ENCODE results near the gene FGB. TPM values are rescaled to one million over a fixed set of nuclear protein-coding genes. Genes with fewer than 3 reads are reported as not detected.

The FGB gene
- under 1 TPM in 1 of 4 donors, not detected in 3; 0.94 TPM for total RNA-seq

DNA sequence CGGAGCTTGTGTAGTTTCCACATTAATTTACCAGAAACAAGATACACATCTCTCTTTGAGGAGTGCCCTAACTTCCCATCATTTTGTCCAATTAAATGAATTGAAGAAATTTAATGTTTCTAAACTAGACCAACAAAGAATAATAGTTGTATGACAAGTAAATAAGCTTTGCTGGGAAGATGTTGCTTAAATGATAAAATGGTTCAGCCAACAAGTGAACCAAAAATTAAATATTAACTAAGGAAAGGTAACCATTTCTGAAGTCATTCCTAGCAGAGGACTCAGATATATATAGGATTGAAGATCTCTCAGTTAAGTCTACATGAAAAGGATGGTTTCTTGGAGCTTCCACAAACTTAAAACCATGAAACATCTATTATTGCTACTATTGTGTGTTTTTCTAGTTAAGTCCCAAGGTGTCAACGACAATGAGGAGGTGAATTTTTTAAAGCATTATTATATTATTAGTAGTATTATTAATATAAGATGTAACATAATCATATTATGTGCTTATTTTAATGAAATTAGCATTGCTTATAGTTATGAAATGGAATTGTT, at the start of gene FGB:
FGB (plus strand) TSS at position 315 of the 558 bp plus-strand sequence; CDS start at position 323, 8 bp downstream.
- 72 to 75% methylated on average over 2 of the region's 2 CpGs for WGBS, 2 donors
- H3K36me3 ChIP-seq, result no peaks in the 10 kb centered on the region
- no peaks in the 10 kb centered on the region for H3K4me1 ChIP-seq
- H3K27me3 ChIP-seq, result no peaks in the 10 kb centered on the region
- intact Hi-C loops (cut with DNase I), result no loop called here
- no peak within 1 kb of the TSS for H3K4me3 ChIP-seq (replicated peaks in 1 of 3)
- H3K9me3 ChIP-seq, result no peaks in the 10 kb centered on the region
- H3K27ac ChIP-seq, result no peak within 1 kb of the TSS
- no peak for DNase-seq
- TF ChIP-seq POLR2A (IDR thresholded peaks at IDR 0.05), result no peak
- TF ChIP-seq, protein P1, sequence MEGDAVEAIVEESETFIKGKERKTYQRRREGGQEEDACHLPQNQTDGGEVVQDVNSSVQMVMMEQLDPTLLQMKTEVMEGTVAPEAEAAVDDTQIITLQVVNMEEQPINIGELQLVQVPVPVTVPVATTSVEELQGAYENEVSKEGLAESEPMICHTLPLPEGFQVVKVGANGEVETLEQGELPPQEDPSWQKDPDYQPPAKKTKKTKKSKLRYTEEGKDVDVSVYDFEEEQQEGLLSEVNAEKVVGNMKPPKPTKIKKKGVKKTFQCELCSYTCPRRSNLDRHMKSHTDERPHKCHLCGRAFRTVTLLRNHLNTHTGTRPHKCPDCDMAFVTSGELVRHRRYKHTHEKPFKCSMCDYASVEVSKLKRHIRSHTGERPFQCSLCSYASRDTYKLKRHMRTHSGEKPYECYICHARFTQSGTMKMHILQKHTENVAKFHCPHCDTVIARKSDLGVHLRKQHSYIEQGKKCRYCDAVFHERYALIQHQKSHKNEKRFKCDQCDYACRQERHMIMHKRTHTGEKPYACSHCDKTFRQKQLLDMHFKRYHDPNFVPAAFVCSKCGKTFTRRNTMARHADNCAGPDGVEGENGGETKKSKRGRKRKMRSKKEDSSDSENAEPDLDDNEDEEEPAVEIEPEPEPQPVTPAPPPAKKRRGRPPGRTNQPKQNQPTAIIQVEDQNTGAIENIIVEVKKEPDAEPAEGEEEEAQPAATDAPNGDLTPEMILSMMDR (IDR thresholded peaks at IDR 0.05), result no peak

DNA sequence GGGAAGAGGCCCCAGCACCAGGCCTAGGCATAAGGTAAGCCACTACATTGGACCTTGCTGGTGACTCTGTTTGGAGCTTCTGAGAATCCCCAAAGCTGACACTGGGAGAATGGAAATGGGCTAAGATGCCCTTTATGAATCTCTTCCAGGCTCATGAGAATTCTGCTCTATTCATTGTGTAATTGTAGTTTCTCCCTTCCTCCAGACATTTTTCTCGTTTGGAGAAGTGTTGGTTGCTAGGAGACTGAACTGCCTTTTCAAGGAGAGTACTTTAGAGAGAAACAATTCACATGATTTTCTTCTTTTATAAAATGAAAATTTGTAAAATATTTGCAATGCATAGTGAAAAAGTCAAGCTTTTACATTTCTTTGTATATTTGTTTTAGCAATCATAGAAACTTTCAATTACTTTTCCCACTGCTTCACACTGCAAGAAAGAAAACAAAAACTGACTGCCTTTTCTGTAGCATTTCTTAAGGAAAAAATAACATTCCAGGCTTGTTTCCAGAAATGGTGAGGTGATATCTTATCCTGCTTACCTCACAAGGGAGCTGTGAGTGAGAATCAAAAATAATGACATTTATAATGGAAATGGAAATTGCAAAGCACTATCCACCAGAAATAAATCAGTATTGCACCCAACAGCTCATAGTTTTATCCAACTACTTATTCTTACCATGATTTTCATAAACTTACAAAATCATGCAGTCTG, 46.3 kb upstream of the FGB start:
- H3K27me3 ChIP-seq, result no peaks in the 10 kb centered on the region
- no peaks in the 10 kb centered on the region for H3K9me3 ChIP-seq
- H3K36me3 ChIP-seq, result no peaks in the 10 kb centered on the region
- peak overlapping the region; percentile 52 to 84 (median 59) for H3K27ac ChIP-seq
- 9% methylated on average over 1 of the region's 1 CpG for WGBS, 2 donors
- peaks cover 18% of the 10 kb centered on the region in 2 donors for H3K4me1 ChIP-seq
- no peak overlapping the region for H3K4me3 ChIP-seq (replicated peaks in 1 of 3)
- no peak for DNase-seq
- TF ChIP-seq POLR2A (IDR thresholded peaks at IDR 0.05), result no peak
- TF ChIP-seq, protein P1 (IDR thresholded peaks at IDR 0.05), result no peak
- intact Hi-C loops (cut with DNase I), result no loop called here

DNA sequence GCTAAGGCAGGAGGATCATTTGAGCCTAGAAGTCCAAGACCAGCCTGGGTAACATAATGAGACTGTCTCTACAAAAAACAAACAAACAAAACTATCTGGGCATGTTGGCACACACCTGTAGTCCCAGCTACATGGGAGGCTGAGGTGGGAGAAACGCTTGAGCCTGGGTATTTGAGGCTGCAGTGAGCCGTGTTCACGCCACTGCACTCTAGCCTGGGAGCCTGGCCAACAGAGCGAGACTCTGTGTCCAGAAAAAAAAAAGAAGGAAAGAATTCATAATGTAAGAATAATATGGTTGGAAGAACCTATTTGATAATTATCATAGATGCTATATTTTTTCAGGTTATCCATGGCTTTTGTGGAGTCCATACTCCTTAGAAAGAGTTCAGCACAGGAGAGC, 45.2 kb upstream of the FGB start:
- H3K4me3 ChIP-seq (replicated peaks in 1 of 3), result no peak overlapping the region
- peaks cover 18% of the 10 kb centered on the region in 2 donors for H3K4me1 ChIP-seq
- no peaks in the 10 kb centered on the region for H3K9me3 ChIP-seq
- peak; percentile 54 to 64 for DNase-seq
- intact Hi-C loops (cut with DNase I), result no loop called here
- no peaks in the 10 kb centered on the region for H3K36me3 ChIP-seq
- WGBS, 2 donors, result 38 to 40% methylated on average over 4 of the region's 4 CpGs
- no peak for TF ChIP-seq POLR2A (IDR thresholded peaks at IDR 0.05)
- TF ChIP-seq, protein P1 (IDR thresholded peaks at IDR 0.05), result no peak
- H3K27ac ChIP-seq, result peak overlapping the region in 2 of 3 donors; percentile 52 to 84
- H3K27me3 ChIP-seq, result no peaks in the 10 kb centered on the region

DNA sequence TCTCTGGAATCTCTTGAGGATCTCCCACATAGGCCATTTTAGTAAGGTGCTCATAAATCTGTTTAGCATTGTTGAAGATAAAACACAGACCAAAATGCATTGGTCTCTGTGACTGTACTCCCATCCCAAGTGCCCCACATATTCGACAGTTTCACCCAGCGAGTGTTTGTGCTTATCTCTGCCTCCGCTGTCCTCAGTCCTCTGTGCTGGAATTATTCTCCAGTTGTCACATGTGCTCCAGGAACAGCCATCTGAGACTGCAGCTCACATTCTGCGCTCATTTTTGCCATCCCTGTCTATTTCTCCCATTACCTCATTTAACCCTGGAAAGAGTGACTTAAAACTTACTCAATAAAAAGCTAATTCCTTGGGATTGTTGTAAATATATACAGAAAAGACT, 43.6 kb upstream of the FGB start:
- TF ChIP-seq POLR2A (IDR thresholded peaks at IDR 0.05), result no peak
- TF ChIP-seq, protein P1 (IDR thresholded peaks at IDR 0.05), result no peak
- intact Hi-C loops (cut with DNase I), result no loop called here

DNA sequence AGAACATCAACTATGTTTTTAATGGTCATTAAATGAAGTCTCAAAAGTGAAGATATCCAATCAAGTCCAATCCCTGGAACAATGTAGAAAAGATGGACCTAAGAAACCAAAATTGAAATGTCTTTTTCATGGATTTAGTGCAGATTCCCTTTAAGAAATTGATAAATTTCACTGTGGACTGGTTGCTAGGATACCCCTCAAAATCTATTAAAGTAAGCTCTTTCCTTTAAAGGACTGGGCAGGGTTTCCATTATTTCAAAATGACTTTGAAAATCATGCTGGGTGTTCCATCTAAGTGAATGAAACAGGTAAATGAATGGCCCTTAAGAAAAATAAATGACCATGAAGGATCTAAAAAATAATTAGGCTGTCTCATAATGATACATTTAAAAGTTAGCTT, 41.2 kb upstream of the FGB start:
- Histone ChIP-seq H3K27me3 (no peaks in the 10 kb centered on the region), H3K27ac (no peak overlapping the region), H3K4me3 (replicated peaks in 1 of 3) (no peak overlapping the region), H3K9me3 (no peaks in the 10 kb centered on the region), H3K36me3 (no peaks in the 10 kb centered on the region), H3K4me1 (peaks cover 9 to 10% of the 10 kb centered on the region in 2 donors)
- no peak for DNase-seq
- no peak for TF ChIP-seq POLR2A (IDR thresholded peaks at IDR 0.05)
- TF ChIP-seq, protein P1 (IDR thresholded peaks at IDR 0.05), result no peak
- intact Hi-C loops (cut with DNase I), result no loop called here

More for the DNA sequence above, 43.6 kb upstream of the FGB start:
- no peak overlapping the region for H3K27ac ChIP-seq
- peaks cover 18% of the 10 kb centered on the region in 2 donors for H3K4me1 ChIP-seq
- no peak overlapping the region for H3K4me3 ChIP-seq (replicated peaks in 1 of 3)
- H3K36me3 ChIP-seq, result no peaks in the 10 kb centered on the region
- no peaks in the 10 kb centered on the region for H3K27me3 ChIP-seq
- WGBS, 2 donors, result 89 to 90% methylated on average over 4 of the region's 4 CpGs
- H3K9me3 ChIP-seq, result no peaks in the 10 kb centered on the region
- DNase-seq, result no peak

All from thyroid gland (tissue), 4 donors.